ENCODE measurements around the gene CFAP54. TPM values are rescaled to one million over a fixed set of nuclear protein-coding genes. Genes with fewer than 3 reads are reported as not detected.

CFAP54 gene
- total and polyA plus RNA-seq, 7 donors: 0.03 to 0.14 (median 0.08) TPM; not detected in 3

DNA sequence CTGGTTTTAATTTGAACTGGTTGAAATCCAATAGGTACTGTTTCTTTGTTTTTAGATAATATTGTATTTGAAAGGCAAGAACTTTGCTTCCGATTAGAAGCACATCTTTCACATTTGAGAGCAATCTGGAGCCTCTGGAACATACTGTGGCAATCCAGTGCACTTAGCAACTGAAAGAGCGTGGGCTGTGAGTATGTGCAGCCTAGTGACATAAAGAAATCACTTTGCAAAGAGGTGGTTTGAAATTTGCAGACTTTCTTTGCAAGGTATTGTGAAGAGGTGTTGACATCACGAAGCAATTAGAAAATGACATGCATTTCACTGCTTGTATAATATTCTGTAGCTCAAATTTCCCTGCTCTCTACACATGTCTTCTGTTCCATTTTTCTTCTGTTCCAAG is 23.5 kb upstream of the CFAP54 start:
- Histone ChIP-seq H3K36me3 (ENCODE audit: insufficient read depth in 1 of 2, low read depth in 1 of 2) (no peaks in the 10 kb centered on the region), H3K9me3 (no peaks in the 10 kb centered on the region), H3K27me3 (ENCODE audit: insufficient read depth in 3 of 3, low read length in 2 of 3) (no peaks in the 10 kb centered on the region), H3K4me1 (no peaks in the 10 kb centered on the region), H3K4me3 (no peak overlapping the region), H3K27ac (no peak overlapping the region)
- no peak for TF ChIP-seq CTCF (IDR thresholded peaks at IDR 0.05)
- ATAC-seq: no peak
- no peak for DNase-seq
- 81 to 89% (median 87%) methylated on average over 3 of the region's 3 CpGs for WGBS, 3 donors
- intact Hi-C loops (cut with DNase I): no loop called here

DNA sequence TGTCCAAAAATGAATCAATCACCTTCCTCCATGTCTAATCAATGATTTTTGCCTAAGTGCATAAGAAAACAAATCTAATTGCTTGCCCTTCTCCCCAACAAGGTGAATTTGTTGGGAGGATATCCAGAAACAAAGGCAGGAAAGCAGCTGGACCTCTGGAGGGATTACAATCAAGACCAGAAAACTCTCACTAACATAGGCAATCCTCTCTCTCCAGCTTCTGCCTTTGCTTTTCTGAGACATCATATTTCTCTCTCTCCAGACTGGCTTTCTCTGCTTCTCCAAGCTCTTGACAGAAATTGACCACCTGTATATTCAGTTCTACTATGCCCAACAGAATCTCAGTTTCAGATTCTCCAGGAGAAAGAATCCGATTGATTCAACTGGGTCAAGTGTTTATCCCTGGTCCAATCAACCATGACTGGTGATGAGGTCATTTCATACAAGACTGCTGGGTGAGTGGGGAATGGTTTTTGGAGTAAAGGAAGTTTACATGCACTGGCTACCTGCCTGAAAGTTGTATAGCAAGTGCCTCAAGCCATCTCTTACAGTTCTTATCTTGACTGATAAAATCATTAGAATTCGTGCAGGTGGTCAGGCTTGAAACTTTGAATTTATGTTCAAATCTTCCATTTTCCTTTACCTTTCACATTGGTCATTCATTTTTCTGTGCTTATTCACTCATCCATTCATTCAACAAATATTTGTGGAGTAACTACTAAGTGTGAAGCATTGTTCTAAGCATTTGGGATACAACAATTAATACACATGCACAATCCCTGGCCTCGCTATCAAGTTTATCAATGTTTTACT is 22.2 kb upstream of the CFAP54 start:
- ATAC-seq (no peak), DNase-seq (no peak)
- no peaks in the 10 kb centered on the region for H3K4me1 ChIP-seq
- no peaks in the 10 kb centered on the region for H3K27me3 ChIP-seq (ENCODE audit: insufficient read depth in 3 of 3, low read length in 2 of 3)
- H3K4me3 ChIP-seq: no peak overlapping the region
- H3K27ac ChIP-seq: no peak overlapping the region
- no peak for TF ChIP-seq CTCF (IDR thresholded peaks at IDR 0.05)
- intact Hi-C loops (cut with DNase I): no loop called here
- H3K36me3 ChIP-seq (ENCODE audit: insufficient read depth in 1 of 2, low read depth in 1 of 2): no peaks in the 10 kb centered on the region
- 81 to 85% (median 82%) methylated on average over 3 of the region's 3 CpGs for WGBS, 3 donors
- no peaks in the 10 kb centered on the region for H3K9me3 ChIP-seq

GRCh38 chr12:96471368-96472050 is 17.9 kb upstream of the CFAP54 start:
- intact Hi-C loops (cut with DNase I): no loop called here
- Histone ChIP-seq H3K4me1 (no peaks in the 10 kb centered on the region), H3K36me3 (ENCODE audit: insufficient read depth in 1 of 2, low read depth in 1 of 2) (no peaks in the 10 kb centered on the region), H3K27me3 (ENCODE audit: insufficient read depth in 3 of 3, low read length in 2 of 3) (no peaks in the 10 kb centered on the region), H3K9me3 (no peaks in the 10 kb centered on the region), H3K27ac (no peak overlapping the region), H3K4me3 (no peak overlapping the region)
- no peak for DNase-seq
- no peak for ATAC-seq
- no peak for TF ChIP-seq CTCF (IDR thresholded peaks at IDR 0.05)
- 86 to 92% (median 92%) methylated on average over 2 of the region's 2 CpGs for WGBS, 3 donors

DNA sequence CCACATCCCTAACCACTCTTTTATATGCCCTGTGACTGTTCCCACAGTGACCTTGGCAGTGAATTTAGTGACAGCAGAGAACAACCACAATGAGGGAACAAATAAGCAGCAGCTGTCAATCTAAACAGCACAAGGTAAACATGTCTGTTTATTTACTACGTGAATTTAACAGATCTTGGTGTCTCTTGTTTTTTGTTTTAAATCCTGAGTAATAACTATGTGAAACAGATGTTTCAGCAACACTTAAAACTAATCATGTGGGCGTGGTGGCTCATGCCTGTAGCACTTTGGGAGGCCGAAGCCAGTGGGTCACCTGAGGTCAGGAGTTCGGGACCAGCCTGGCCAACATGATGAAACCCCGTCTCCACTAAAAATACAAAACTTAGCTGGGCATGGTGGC is 17.0 kb upstream of the CFAP54 start:
- intact Hi-C loops (cut with DNase I): no loop called here
- no peaks in the 10 kb centered on the region for H3K4me1 ChIP-seq
- H3K27me3 ChIP-seq (ENCODE audit: insufficient read depth in 3 of 3, low read length in 2 of 3): no peaks in the 10 kb centered on the region
- no peak overlapping the region for H3K27ac ChIP-seq
- DNase-seq (no peak), ATAC-seq (no peak)
- no peak overlapping the region for H3K4me3 ChIP-seq
- no peak for TF ChIP-seq CTCF (IDR thresholded peaks at IDR 0.05)
- H3K9me3 ChIP-seq: no peaks in the 10 kb centered on the region
- 32 to 44% (median 37%) methylated on average over 5 of the region's 5 CpGs for WGBS, 3 donors
- H3K36me3 ChIP-seq (ENCODE audit: insufficient read depth in 1 of 2, low read depth in 1 of 2): no peaks in the 10 kb centered on the region
